Measurements from ENCODE around the gene CCNE1.

GRCh38 chr19:29837996-29838395 lies 26.2 kb downstream of the CCNE1 start:
- TF ChIP-seq CTCF (conservative IDR thresholded peaks at IDR 0.05; ENCODE audit: low read length) (no peak), EZH2phosphoT487 (IDR thresholded peaks at IDR 0.05; ENCODE audit: borderline replicate concordance) (no peak)
